Measurements from ENCODE around the gene ZNF385A.
"Not testable (repeated sequence)": the region's sequence is repeated elsewhere in the genome, so short reads cannot be mapped to it uniquely, and the experiment has no call there.

ZNF385A gene

GRCh38 chr12:54356228-54356627 is 28.3 kb downstream of the ZNF385A start:
- Histone ChIP-seq H3K4me3 (ENCODE audit: low read depth in 1 of 2, low read length in 2 of 2) (no peak overlapping the region), H3K4me2 (ENCODE audit: insufficient read depth, low read length) (no peak overlapping the region), H2AFZ (ENCODE audit: low read depth, low read length) (no peak overlapping the region), H3K27me3 (ENCODE audit: insufficient read depth, low read length, poor library complexity) (no peaks in the 10 kb centered on the region), H3K27ac (ENCODE audit: low read length) (no peak overlapping the region; the same call in 1 of the 2 replicates), H3K9ac (ENCODE audit: low read depth, low read length) (no peak overlapping the region; the same call in 1 of the 2 replicates), H3K4me1 (ENCODE audit: insufficient read depth, low read length) (peaks cover 31% of the 10 kb centered on the region), H3K9me3 (ENCODE audit: insufficient read depth, low read length, severe bottlenecking) (no peaks in the 10 kb centered on the region), H3K36me3 (ENCODE audit: insufficient read depth, low read length) (peaks cover 7% of the 10 kb centered on the region; the same call in 1 of the 2 replicates), H4K20me1 (ENCODE audit: insufficient read depth, low read length) (no peaks in the 10 kb centered on the region), H3K79me2 (ENCODE audit: insufficient read depth, low read length) (no peaks in the 10 kb centered on the region)
- ATAC-seq (ENCODE audit: insufficient read depth, low read depth), result no peak
- DNase-seq, result no peak
- TF ChIP-seq EZH2 (IDR thresholded peaks at IDR 0.05; ENCODE audit: borderline replicate concordance, low read depth, low read length, severe bottlenecking) (no peak), CTCF (IDR thresholded peaks at IDR 0.05; ENCODE audit: borderline replicate concordance, extremely low read depth, low read length, poor library complexity, severe bottlenecking) (no peak)

- no peaks in the 10 kb centered on the region for H3K79me2 ChIP-seq (ENCODE audit: insufficient read depth, low read length)
- no peak overlapping the region for H3K9ac ChIP-seq (ENCODE audit: low read depth, low read length)
- no peaks in the 10 kb centered on the region for H3K27me3 ChIP-seq (ENCODE audit: insufficient read depth, low read length, poor library complexity)
- ATAC-seq (ENCODE audit: insufficient read depth, low read depth), result no peak
- H2AFZ ChIP-seq (ENCODE audit: low read depth, low read length), result no peak overlapping the region
- TF ChIP-seq EZH2 (IDR thresholded peaks at IDR 0.05; ENCODE audit: borderline replicate concordance, low read depth, low read length, severe bottlenecking) (no peak), CTCF (IDR thresholded peaks at IDR 0.05; ENCODE audit: borderline replicate concordance, extremely low read depth, low read length, poor library complexity, severe bottlenecking) (no peak)
- H3K36me3 ChIP-seq (ENCODE audit: insufficient read depth, low read length), result peaks cover 17% of the 10 kb centered on the region
- H3K4me3 ChIP-seq (ENCODE audit: low read depth in 1 of 2, low read length in 2 of 2), result no peak overlapping the region
- no peak overlapping the region for H3K4me2 ChIP-seq (ENCODE audit: insufficient read depth, low read length)
- peaks cover 31% of the 10 kb centered on the region for H3K4me1 ChIP-seq (ENCODE audit: insufficient read depth, low read length)
- DNase-seq, result no peak
- no peaks in the 10 kb centered on the region for H3K9me3 ChIP-seq (ENCODE audit: insufficient read depth, low read length, severe bottlenecking)
- H3K27ac ChIP-seq (ENCODE audit: low read length), result no peak overlapping the region
- H4K20me1 ChIP-seq (ENCODE audit: insufficient read depth, low read length), result no peaks in the 10 kb centered on the region
Measured at GRCh38 chr12:54355104-54355815, 29.3 kb downstream of the ZNF385A start.

GRCh38 chr12:54354271-54354670 is 30.3 kb downstream of the ZNF385A start:
- H3K79me2 ChIP-seq (ENCODE audit: insufficient read depth, low read length); H3K27me3 ChIP-seq (ENCODE audit: insufficient read depth, low read length, poor library complexity); H3K27ac ChIP-seq (ENCODE audit: low read length); H2AFZ ChIP-seq (ENCODE audit: low read depth, low read length); DNase-seq; H3K9me3 ChIP-seq (ENCODE audit: insufficient read depth, low read length, severe bottlenecking); ATAC-seq (ENCODE audit: insufficient read depth, low read depth); H3K4me2 ChIP-seq (ENCODE audit: insufficient read depth, low read length); H3K4me3 ChIP-seq (ENCODE audit: low read depth in 1 of 2, low read length in 2 of 2); H4K20me1 ChIP-seq (ENCODE audit: insufficient read depth, low read length); H3K9ac ChIP-seq (ENCODE audit: low read depth, low read length): not testable (repeated sequence)
- peaks cover 24% of the 10 kb centered on the region for H3K4me1 ChIP-seq (ENCODE audit: insufficient read depth, low read length)
- peaks cover 25% of the 10 kb centered on the region for H3K36me3 ChIP-seq (ENCODE audit: insufficient read depth, low read length)

- Histone ChIP-seq H3K4me1 (ENCODE audit: insufficient read depth, low read length) (peaks cover 17% of the 10 kb centered on the region), H3K36me3 (ENCODE audit: insufficient read depth, low read length) (peaks cover 33% of the 10 kb centered on the region), H4K20me1 (ENCODE audit: insufficient read depth, low read length) (no peaks in the 10 kb centered on the region), H2AFZ (ENCODE audit: low read depth, low read length) (no peak overlapping the region), H3K9me3 (ENCODE audit: insufficient read depth, low read length, severe bottlenecking) (no peaks in the 10 kb centered on the region), H3K9ac (ENCODE audit: low read depth, low read length) (no peak overlapping the region), H3K27me3 (ENCODE audit: insufficient read depth, low read length, poor library complexity) (no peaks in the 10 kb centered on the region), H3K27ac (ENCODE audit: low read length) (no peak overlapping the region), H3K4me3 (ENCODE audit: low read depth in 1 of 2, low read length in 2 of 2) (no peak overlapping the region), H3K79me2 (ENCODE audit: insufficient read depth, low read length) (no peaks in the 10 kb centered on the region), H3K4me2 (ENCODE audit: insufficient read depth, low read length) (no peak overlapping the region)
- DNase-seq, result no peak
- ATAC-seq (ENCODE audit: insufficient read depth, low read depth), result no peak
- TF ChIP-seq CTCF (IDR thresholded peaks at IDR 0.05; ENCODE audit: borderline replicate concordance, extremely low read depth, low read length, poor library complexity, severe bottlenecking), result no peak
- TF ChIP-seq EZH2 (IDR thresholded peaks at IDR 0.05; ENCODE audit: borderline replicate concordance, low read depth, low read length, severe bottlenecking), result no peak
Measured at GRCh38 chr12:54352891-54353874, 31.4 kb downstream of the ZNF385A start.

Data from DND-41 (cell line).